Erythroblast (primary cell): Measurements from ENCODE around the gene NNT.

Experiments used
- GATA1 ChIP-seq: IDR thresholded peaks from 2 replicates; pipeline ENCODE4 v1.6.1; 2011; ENCODE audit warnings: low read depth, mild to moderate bottlenecking, control low read depth, low read length, moderate library complexity
- POLR2A ChIP-seq: IDR thresholded peaks from 2 replicates; pipeline ENCODE4 v1.6.1; 2011; ENCODE audit warnings: mild to moderate bottlenecking, low read length

GRCh38 chr5:43677253-43677652 lies 74.3 kb downstream of the NNT start:
- TF ChIP-seq POLR2A (no peak), GATA1 (no peak)
